ENCODE results near the gene RNF213.

- TF ChIP-seq EZH2 (optimal IDR thresholded peaks at IDR 0.05; ENCODE audit: low read depth, low read length), result no peak
- TF ChIP-seq CTCF (IDR thresholded peaks at IDR 0.05; ENCODE audit: low read length), result no peak
- TF ChIP-seq EZH2phosphoT487 (IDR thresholded peaks at IDR 0.05; ENCODE audit: low read length), result no peak
These were observed 35.6 kb downstream of the RNF213 start for GRCh38 chr17:80296221-80296620.
